Naive B cell (primary cell): Measurements from ENCODE around the gene IL2. TPM values are rescaled to one million over a fixed set of nuclear protein-coding genes. Genes with fewer than 3 reads are reported as not detected.

Experiments
- ATAC-seq, 2 donors: fragments of 150-1000 bp; cut with Tn5 transposase; 2 replicates each; pipeline ENCODE4 v1.10.0; 2021; ENCODE audit warnings: low read depth in 2 of 2, mild to moderate bottlenecking in 2 of 2, moderate library complexity in 2 of 2
- DNase-seq: peaks from one replicate; pipeline ENCODE4 v3.0.0; 2022
- H3K27ac Mint-ChIP-seq, 6 donors: one replicate each; pipeline ENCODE4 v1.8.0; 2020 to 2022; ENCODE audit warnings: mild to moderate bottlenecking in 6 of 6, mixed read lengths in 6 of 6, moderate library complexity in 5 of 6, inconsistent platforms in 2 of 6
- H3K27me3 Mint-ChIP-seq, 3 donors: one replicate each; pipeline ENCODE4 v1.8.0; 2021 to 2022; ENCODE audit warnings: mixed read lengths in 3 of 3, mild to moderate bottlenecking in 1 of 3
- H3K36me3 Mint-ChIP-seq, 2 donors: one replicate each; pipeline ENCODE4 v1.8.0; 2020 to 2022; ENCODE audit warnings: mixed read lengths in 2 of 2, inconsistent platforms in 1 of 2, mild to moderate bottlenecking in 1 of 2
- H3K4me1 Mint-ChIP-seq, 3 donors: one replicate each; pipeline ENCODE4 v1.8.0; 2020 to 2022; ENCODE audit warnings: mixed read lengths in 3 of 3, inconsistent platforms in 1 of 3, mild to moderate bottlenecking in 1 of 3, moderate library complexity in 1 of 3
- H3K4me3 Mint-ChIP-seq, 8 donors: one replicate each; pipeline ENCODE4 v1.8.0; 2020 to 2022; ENCODE audit warnings: mild to moderate bottlenecking in 8 of 8, mixed read lengths in 8 of 8, moderate library complexity in 8 of 8, inconsistent platforms in 2 of 8
- H3K9me3 Mint-ChIP-seq, 7 donors: one replicate each; pipeline ENCODE4 v1.8.0; 2020 to 2022; ENCODE audit warnings: mixed read lengths in 7 of 7, mild to moderate bottlenecking in 5 of 7, inconsistent platforms in 2 of 7, moderate library complexity in 1 of 7
- polyA plus RNA-seq, 6 donors: library from polyadenylated mRNA; unstranded; fragments of 300-500 nt; fragmentation: Illumina TruSeq; gene quantifications; one replicate each; pipeline ENCODE4 v1.2.3, GENCODE V29; 2021; ENCODE audit warnings: low read depth in 6 of 6

Gene IL2
- polyA plus RNA-seq, 6 donors from 2014 or later: 0.84 TPM; not detected in 5

DNA sequence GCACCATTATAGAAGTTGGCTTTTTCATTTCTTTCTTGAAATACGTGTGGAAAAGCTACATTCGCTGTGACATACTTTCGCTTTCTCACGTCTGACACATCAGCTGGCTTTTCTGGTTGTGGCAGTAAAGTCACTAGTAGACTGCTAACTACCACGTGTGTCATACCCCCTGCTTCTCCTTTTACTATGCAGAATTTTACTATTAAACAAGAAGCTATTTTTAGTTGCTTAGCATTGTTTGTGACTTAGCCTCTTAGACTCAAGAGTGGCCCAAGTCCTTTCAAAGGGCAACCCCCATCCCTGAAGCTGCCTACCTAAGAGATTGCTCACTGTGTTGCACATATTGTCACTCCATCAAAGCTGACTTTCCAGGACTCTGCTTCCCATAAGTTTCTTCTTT is 2.1 kb upstream of the IL2 start:
- peak overlapping the region in 2 of 6 donors; percentile 84 for H3K27ac Mint-ChIP-seq
- no peaks in the 10 kb centered on the region for H3K27me3 Mint-ChIP-seq
- peak; percentile 47 to 64 for ATAC-seq
- peaks cover 0 to 3% (median 0%) of the 10 kb centered on the region in 7 donors for H3K9me3 Mint-ChIP-seq
- no peaks in the 10 kb centered on the region for H3K36me3 Mint-ChIP-seq
- peaks cover 0 to 6% (median 6%) of the 10 kb centered on the region in 3 donors for H3K4me1 Mint-ChIP-seq
- H3K4me3 Mint-ChIP-seq: peak overlapping the region in 7 of 8 donors; percentile 13 to 77 (median 42)
- DNase-seq: no peak

DNA sequence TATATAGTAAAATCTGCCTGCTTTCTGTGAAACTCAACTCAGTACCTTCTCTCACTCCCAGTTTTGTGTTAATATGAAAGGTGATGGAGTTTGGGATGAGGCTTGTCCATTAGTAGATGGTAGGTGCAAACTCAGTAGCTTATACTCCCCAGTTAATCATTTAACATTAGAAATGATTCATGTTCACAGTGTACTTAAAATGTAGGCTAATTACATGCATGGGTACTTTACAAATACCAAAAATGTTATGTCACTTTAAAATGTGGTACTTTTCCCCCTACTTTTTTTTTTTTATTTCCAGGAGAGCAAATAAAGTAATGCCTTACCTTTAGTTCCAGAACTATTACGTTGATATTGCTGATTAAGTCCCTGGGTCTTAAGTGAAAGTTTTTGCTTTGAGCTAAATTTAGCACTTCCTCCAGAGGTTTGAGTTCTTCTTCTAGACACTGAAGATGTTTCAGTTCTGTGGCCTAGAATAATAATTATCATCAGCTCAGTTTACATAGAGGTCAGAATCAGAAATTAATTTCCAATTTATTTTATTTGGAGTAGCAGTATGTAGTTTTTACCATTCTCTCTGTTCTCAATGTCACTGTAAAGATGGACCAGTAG is 3.0 kb downstream of the IL2 start:
- no peaks in the 10 kb centered on the region for H3K9me3 Mint-ChIP-seq
- ATAC-seq: no peak
- H3K27me3 Mint-ChIP-seq: peaks cover 7 to 16% (median 13%) of the 10 kb centered on the region in 3 donors
- DNase-seq: no peak
- H3K27ac Mint-ChIP-seq: no peak overlapping the region
- peaks cover 0 to 2% (median 0%) of the 10 kb centered on the region in 3 donors for H3K4me1 Mint-ChIP-seq
- no peak overlapping the region for H3K4me3 Mint-ChIP-seq
- H3K36me3 Mint-ChIP-seq: no peaks in the 10 kb centered on the region

DNA sequence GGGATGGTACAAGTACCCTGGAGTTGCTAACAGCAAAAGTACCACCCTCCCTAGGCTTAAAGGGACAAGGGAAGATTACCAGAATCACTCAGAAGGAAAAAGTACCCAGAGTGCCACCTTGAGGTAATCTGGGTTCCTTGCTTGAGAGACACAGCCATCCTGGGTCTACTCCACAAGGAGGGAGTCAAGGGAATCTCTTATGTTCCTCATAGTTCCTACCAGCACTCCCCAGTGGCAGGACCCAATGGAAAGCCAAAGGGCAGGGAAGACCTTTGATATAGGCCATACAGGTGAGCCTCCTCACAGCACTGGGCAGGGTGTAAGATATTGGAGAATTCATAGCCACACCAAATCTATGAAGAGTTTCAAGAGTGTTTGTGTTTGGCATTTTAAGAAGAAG is 5.7 kb downstream of the IL2 start:
- peaks cover 7 to 25% (median 13%) of the 10 kb centered on the region in 3 donors for H3K27me3 Mint-ChIP-seq
- H3K9me3 Mint-ChIP-seq: peaks cover 0 to 1% (median 0%) of the 10 kb centered on the region in 7 donors
- ATAC-seq (no peak), DNase-seq (no peak)
- H3K4me1 Mint-ChIP-seq: no peaks in the 10 kb centered on the region
- no peak overlapping the region for H3K4me3 Mint-ChIP-seq
- H3K36me3 Mint-ChIP-seq: no peaks in the 10 kb centered on the region
- no peak overlapping the region for H3K27ac Mint-ChIP-seq

DNA sequence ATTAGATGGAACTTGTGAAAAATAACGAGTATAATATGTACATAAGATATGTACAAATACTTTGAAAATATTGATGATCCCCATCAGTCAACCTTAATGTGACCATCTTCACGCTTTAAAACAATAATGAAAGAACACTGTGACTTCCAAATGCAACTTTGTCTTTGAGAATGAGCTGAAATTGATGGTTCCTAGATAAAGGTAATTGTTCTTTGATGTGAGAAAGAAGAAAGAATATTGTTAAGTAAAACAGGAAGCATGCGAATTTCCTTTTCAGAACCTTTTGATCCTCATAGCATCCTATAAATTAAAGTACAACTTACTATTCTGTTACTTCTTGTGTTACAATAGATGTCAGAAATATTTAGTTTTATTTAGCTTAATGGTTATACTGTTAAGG is 22.2 kb downstream of the IL2 start:
- Mint-ChIP-seq H3K9me3 (peaks cover 0 to 4% (median 0%) of the 10 kb centered on the region in 7 donors), H3K27ac (no peak overlapping the region), H3K4me3 (no peak overlapping the region), H3K36me3 (no peaks in the 10 kb centered on the region), H3K4me1 (no peaks in the 10 kb centered on the region), H3K27me3 (peaks cover 0 to 3% (median 0%) of the 10 kb centered on the region in 3 donors)
- ATAC-seq (no peak), DNase-seq (no peak)

DNA sequence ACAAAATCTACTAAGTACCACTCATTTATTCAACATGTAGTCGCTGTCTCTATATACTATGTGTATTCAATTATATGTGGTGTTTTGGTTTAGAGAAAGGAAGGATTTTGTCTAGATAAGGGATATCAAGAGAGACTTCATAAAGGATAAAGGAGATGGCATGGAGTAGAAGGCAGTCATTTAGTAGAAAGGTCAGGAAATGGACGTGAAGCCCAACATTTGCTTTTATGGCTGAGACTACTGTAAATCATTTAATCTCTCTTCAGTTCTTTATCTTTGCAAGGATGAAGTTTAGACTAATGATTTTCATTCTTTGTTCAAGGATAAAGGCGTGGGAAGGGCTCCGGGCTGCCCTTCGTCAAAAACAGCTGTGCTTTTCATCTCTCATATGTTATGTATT is 25.2 kb downstream of the IL2 start:
- no peaks in the 10 kb centered on the region for H3K36me3 Mint-ChIP-seq
- no peak for DNase-seq
- no peaks in the 10 kb centered on the region for H3K4me1 Mint-ChIP-seq
- H3K9me3 Mint-ChIP-seq: peaks cover 0 to 4% (median 0%) of the 10 kb centered on the region in 7 donors
- ATAC-seq: no peak
- H3K27me3 Mint-ChIP-seq: peaks cover 0 to 3% (median 0%) of the 10 kb centered on the region in 3 donors
- no peak overlapping the region for H3K4me3 Mint-ChIP-seq
- no peak overlapping the region for H3K27ac Mint-ChIP-seq

DNA sequence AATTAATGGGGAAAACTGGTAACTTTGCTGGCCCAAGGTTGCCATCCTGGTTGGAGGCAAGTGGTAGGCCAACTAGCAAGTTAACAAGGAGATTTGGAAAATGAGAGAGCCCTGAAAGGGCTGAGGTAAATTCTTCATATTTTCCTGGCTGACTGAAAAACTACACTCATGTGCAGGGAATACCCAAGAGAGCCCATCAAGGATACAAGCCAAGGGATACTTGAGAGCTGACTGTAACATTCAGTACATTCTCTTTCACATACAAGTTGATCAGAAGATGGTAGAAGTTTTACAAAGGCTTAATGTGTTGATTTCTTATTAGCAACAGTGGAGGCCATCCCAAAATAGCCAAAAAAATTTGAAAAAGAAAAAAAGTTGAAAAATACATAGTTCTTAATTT is 33.3 kb downstream of the IL2 start:
- DNase-seq: no peak
- Mint-ChIP-seq H3K9me3 (peaks cover 0 to 11% (median 3%) of the 10 kb centered on the region in 7 donors), H3K4me3 (no peak overlapping the region), H3K4me1 (no peaks in the 10 kb centered on the region), H3K36me3 (no peaks in the 10 kb centered on the region), H3K27ac (no peak overlapping the region), H3K27me3 (no peaks in the 10 kb centered on the region)
- ATAC-seq: no peak

DNA sequence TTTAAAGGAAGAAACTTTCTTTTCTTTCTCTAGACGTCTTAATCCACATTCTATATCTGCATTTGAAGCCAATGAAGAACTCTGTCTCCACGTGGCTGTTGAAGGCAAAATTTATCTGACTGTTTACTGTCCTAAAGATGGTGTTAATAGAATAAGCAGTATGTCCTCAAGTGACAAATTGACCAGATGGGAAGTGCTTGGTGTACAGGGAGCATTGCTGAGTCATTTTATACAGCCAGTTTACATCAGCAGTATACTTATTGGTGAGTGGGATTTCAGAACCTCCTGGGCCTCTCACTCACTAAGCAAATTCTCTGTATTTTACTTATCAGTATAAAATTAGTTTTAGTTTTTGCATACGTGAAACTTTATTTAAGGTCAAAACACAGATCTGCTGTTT is 44.0 kb downstream of the IL2 start:
- Mint-ChIP-seq H3K4me3 (no peak overlapping the region), H3K9me3 (peaks cover 0 to 1% (median 0%) of the 10 kb centered on the region in 7 donors), H3K36me3 (no peaks in the 10 kb centered on the region), H3K27me3 (peaks cover 0 to 13% (median 6%) of the 10 kb centered on the region in 3 donors), H3K4me1 (no peaks in the 10 kb centered on the region), H3K27ac (no peak overlapping the region)
- ATAC-seq (no peak), DNase-seq (no peak)

DNA sequence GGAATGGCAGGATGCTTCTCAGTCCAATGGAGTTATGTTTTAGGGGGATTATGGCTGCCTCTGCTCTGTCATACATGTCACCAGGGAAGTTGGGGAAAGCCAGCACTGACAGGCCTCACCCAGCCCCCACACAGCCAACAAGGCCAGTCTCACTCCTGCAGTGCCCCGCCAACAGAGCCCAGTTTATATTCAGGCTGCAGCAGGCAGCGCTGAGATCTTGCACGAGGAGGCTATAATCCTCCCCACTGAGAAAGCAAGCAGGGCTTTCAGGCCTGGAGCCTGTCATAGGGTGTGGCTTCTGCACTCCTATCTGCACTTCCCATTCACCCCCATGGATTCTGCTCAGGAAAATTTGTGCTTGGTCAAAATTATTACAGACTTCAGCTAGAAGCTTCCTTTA is 52.7 kb downstream of the IL2 start:
- H3K36me3 Mint-ChIP-seq: no peaks in the 10 kb centered on the region
- peaks cover 7 to 8% (median 8%) of the 10 kb centered on the region in 3 donors for H3K27me3 Mint-ChIP-seq
- no peak overlapping the region for H3K4me3 Mint-ChIP-seq
- H3K27ac Mint-ChIP-seq: no peak overlapping the region
- no peaks in the 10 kb centered on the region for H3K4me1 Mint-ChIP-seq
- DNase-seq (no peak), ATAC-seq (no peak)
- H3K9me3 Mint-ChIP-seq: peaks cover 0 to 2% (median 0%) of the 10 kb centered on the region in 7 donors

Other genes starting within 250 kb of the IL2 start
- not detected for gene ADAD1, start 77.7 kb downstream of the IL2 start, polyA plus RNA-seq
- not detected for gene IL21, start 164.3 kb upstream of the IL2 start, polyA plus RNA-seq